IMR-90 (cell line): Measurements from ENCODE around the gene LEP. TPM values are rescaled to one million over a fixed set of nuclear protein-coding genes. Genes with fewer than 3 reads are reported as not detected.

ENCODE experiments used
- ATAC-seq: fragments of 200-7000 bp; cut with Tn5 transposase; 2 replicates; pipeline ENCODE4 v1.9.1; 2020; ENCODE audit warnings: low read depth, mild to moderate bottlenecking, moderate library complexity
- BruUV-seq: library from RNA; stranded (reverse); fragments of 400-500 nt; replicated peaks from 2 replicates; lab custom pipeline; 2021; lab: Mats Ljungman, UMichigan
- CTCF ChIA-PET: fragments of 300-600 bp; formaldehyde crosslinking; extraction: SDS; loops from one replicate; lab custom pipeline; 2021; ENCODE audit warnings: antibody characterized with exemption; lab: Yijun Ruan, JAX
- POLR2A ChIA-PET: fragments of 300-600 bp; sonication (Branson Sonifier 250); formaldehyde crosslinking; loops from one replicate; lab custom pipeline; 2022; ENCODE audit warnings: antibody characterized with exemption; ENCODE audit not compliant: unreplicated experiment; lab: Charles Lee
- DNase-seq: peaks from one replicate; pipeline ENCODE4 v3.0.0; 2013
- H2AFZ ChIP-seq: replicated peaks from 2 replicates; pipeline ENCODE3; 2013; ENCODE audit warnings: low read length, mild to moderate bottlenecking; ENCODE audit not compliant: poor library complexity
- H2AK5ac ChIP-seq: 2 replicates; pipeline ENCODE4 v1.6.1; 2013; ENCODE audit warnings: low read depth, low read length, inconsistent platforms
- H2AK9ac ChIP-seq: replicated peaks from 2 replicates; pipeline ENCODE3; 2013; ENCODE audit warnings: mild to moderate bottlenecking, low read depth, low read length, moderate library complexity; ENCODE audit not compliant: poor library complexity
- H2BK120ac ChIP-seq: 2 replicates; pipeline ENCODE4 v1.6.1; 2013; ENCODE audit warnings: low read depth, low read length, inconsistent platforms
- H2BK15ac ChIP-seq: 3 replicates; pipeline ENCODE4 v1.6.1; 2013; ENCODE audit warnings: low read depth, low read length, inconsistent platforms
- H2BK20ac ChIP-seq: 2 replicates; pipeline ENCODE4 v1.6.1; 2013; ENCODE audit warnings: low read depth, mild to moderate bottlenecking, inconsistent platforms, low read length, moderate library complexity
- H2BK5ac ChIP-seq: 2 replicates; pipeline ENCODE4 v1.6.1; 2013; ENCODE audit warnings: mild to moderate bottlenecking, low read depth, low read length, inconsistent platforms; ENCODE audit not compliant: poor library complexity, severe bottlenecking
- H3K14ac ChIP-seq: replicated peaks from 2 replicates; pipeline ENCODE4 v1.6.1; 2013; ENCODE audit warnings: low read depth, low read length, inconsistent platforms
- H3K18ac ChIP-seq: 2 replicates; pipeline ENCODE4 v1.6.1; 2013; ENCODE audit warnings: low read depth, low read length, control low read depth
- H3K23ac ChIP-seq: 2 replicates; pipeline ENCODE4 v1.6.1; 2013; ENCODE audit warnings: low read depth, low read length, inconsistent platforms
- H3K27ac ChIP-seq: 2 replicates; pipeline ENCODE4 v1.5.1; 2013; ENCODE audit warnings: mild to moderate bottlenecking, control low read depth, low read length; ENCODE audit not compliant: insufficient read depth
- H3K27me3 ChIP-seq: 2 replicates; pipeline ENCODE4 v1.6.1; 2013; ENCODE audit warnings: low read length; ENCODE audit not compliant: control insufficient read depth, insufficient read depth
- H3K36me3 ChIP-seq: 2 replicates; pipeline ENCODE4 v1.6.1; 2013; ENCODE audit warnings: low read length, mixed read lengths; ENCODE audit not compliant: control insufficient read depth, insufficient read depth
- H3K4ac ChIP-seq: 2 replicates; pipeline ENCODE4 v1.6.1; 2013; ENCODE audit warnings: low read depth, low read length, inconsistent platforms
- H3K4me1 ChIP-seq: 2 replicates; pipeline ENCODE4 v1.6.1; 2013; ENCODE audit warnings: low read length, mixed read lengths; ENCODE audit not compliant: control insufficient read depth, insufficient read depth
- H3K4me2 ChIP-seq: 2 replicates; pipeline ENCODE4 v1.6.1; 2013; ENCODE audit warnings: low read depth, mild to moderate bottlenecking, control low read depth, low read length, moderate library complexity
- H3K4me3 ChIP-seq: 2 replicates; pipeline ENCODE4 v1.5.1; 2013; ENCODE audit warnings: low read depth, mild to moderate bottlenecking, control low read depth, low read length, moderate library complexity; ENCODE audit not compliant: insufficient read depth
- H3K56ac ChIP-seq: 2 replicates; pipeline ENCODE4 v1.6.1; 2013; ENCODE audit warnings: low read length, inconsistent platforms; ENCODE audit not compliant: insufficient read depth; ENCODE audit errors: extremely low read depth
- H3K79me1 ChIP-seq, 2 experiments: 2 replicates each; pipeline ENCODE4 v1.6.1; 2013; ENCODE audit warnings: low read length in 2 of 2, inconsistent platforms in 1 of 2, low read depth in 1 of 2
- H3K9ac ChIP-seq: 2 replicates; pipeline ENCODE4 v1.6.1; 2013; ENCODE audit warnings: low read depth, low read length, control low read depth
- H3K9me1 ChIP-seq: 2 replicates; pipeline ENCODE4 v1.6.1; 2013; ENCODE audit warnings: low read length, inconsistent platforms; ENCODE audit not compliant: insufficient read depth
- H3K9me3 ChIP-seq: 2 replicates; pipeline ENCODE4 v1.6.1; 2013; ENCODE audit warnings: low read length; ENCODE audit not compliant: control insufficient read depth, insufficient read depth
- H4K20me1 ChIP-seq: 2 replicates; pipeline ENCODE4 v1.6.1; 2013; ENCODE audit warnings: low read length, inconsistent platforms; ENCODE audit not compliant: insufficient read depth
- H4K5ac ChIP-seq: 2 replicates; pipeline ENCODE4 v1.6.1; 2013; ENCODE audit warnings: mild to moderate bottlenecking, low read depth, low read length, control low read depth
- H4K8ac ChIP-seq, 2 experiments: 2 replicates each; pipeline ENCODE4 v1.6.1; 2013; ENCODE audit warnings: low read depth in 2 of 2, low read length in 2 of 2, control low read depth in 1 of 2, inconsistent platforms in 1 of 2
- H4K91ac ChIP-seq: 2 replicates; pipeline ENCODE4 v1.6.1; 2013; ENCODE audit warnings: low read depth, low read length, inconsistent platforms; ENCODE audit not compliant: insufficient read depth
- BHLHE40 ChIP-seq: fragments of 150-350 bp; IDR thresholded peaks from 2 replicates; pipeline ENCODE4 v1.6.1; 2016; ENCODE audit warnings: mild to moderate bottlenecking, low read depth, low read length
- CEBPB ChIP-seq: IDR thresholded peaks from 2 replicates; pipeline ENCODE4 v1.6.1; 2012; ENCODE audit warnings: low read depth, low read length, improper control_type of control experiment
- CHD1 ChIP-seq: IDR thresholded peaks from 2 replicates; pipeline ENCODE4 v1.6.1; 2012; ENCODE audit warnings: low read depth, low read length, improper control_type of control experiment
- CTCF ChIP-seq: conservative IDR thresholded peaks from 2 replicates; pipeline ENCODE4 v1.5.1; 2012; ENCODE audit warnings: mild to moderate bottlenecking, low read depth, low read length, improper control_type of control experiment
- ELK1 ChIP-seq: fragments of 150-350 bp; IDR thresholded peaks from 2 replicates; pipeline ENCODE4 v1.6.1; 2016; ENCODE audit warnings: low read depth, mild to moderate bottlenecking, low read length, moderate library complexity, borderline replicate concordance
- FOS ChIP-seq: fragments of 150-350 bp; IDR thresholded peaks from 2 replicates; pipeline ENCODE4 v1.6.1; 2016; ENCODE audit warnings: low read depth, low read length
- MAFK ChIP-seq: IDR thresholded peaks from 2 replicates; pipeline ENCODE4 v1.6.1; 2012; ENCODE audit warnings: low read depth, low read length, improper control_type of control experiment
- MAZ ChIP-seq: IDR thresholded peaks from 2 replicates; pipeline ENCODE4 v1.6.1; 2012; ENCODE audit warnings: low read depth, mild to moderate bottlenecking, low read length, improper control_type of control experiment, moderate library complexity, borderline replicate concordance
- MXI1 ChIP-seq: IDR thresholded peaks from 2 replicates; pipeline ENCODE4 v1.6.1; 2012; ENCODE audit warnings: low read depth, mild to moderate bottlenecking, low read length, moderate library complexity, borderline replicate concordance
- NFE2L2 ChIP-seq: fragments of 150-350 bp; IDR thresholded peaks from 2 replicates; pipeline ENCODE4 v1.6.1; 2016; ENCODE audit warnings: low read depth, mild to moderate bottlenecking, low read length
- POLR2A ChIP-seq: IDR thresholded peaks from 2 replicates; pipeline ENCODE4 v1.6.1; 2012; ENCODE audit warnings: mild to moderate bottlenecking, low read depth, low read length
- RAD21 ChIP-seq: IDR thresholded peaks from 2 replicates; pipeline ENCODE4 v1.6.1; 2012; ENCODE audit warnings: low read length, improper control_type of control experiment
- RCOR1 ChIP-seq: IDR thresholded peaks from 2 replicates; pipeline ENCODE4 v1.6.1; 2012; ENCODE audit warnings: mild to moderate bottlenecking, low read length, improper control_type of control experiment; ENCODE audit not compliant: insufficient replicate concordance
- RFX5 ChIP-seq: IDR thresholded peaks from 2 replicates; pipeline ENCODE4 v1.8.0; 2012; ENCODE audit warnings: low read depth, mild to moderate bottlenecking, low read length, moderate library complexity
- SMC3 ChIP-seq: fragments of 150-350 bp; IDR thresholded peaks from 2 replicates; pipeline ENCODE4 v1.6.1; 2016; ENCODE audit warnings: low read depth, mild to moderate bottlenecking, antibody characterized with exemption, low read length, moderate library complexity
- USF2 ChIP-seq: fragments of 150-350 bp; IDR thresholded peaks from 2 replicates; pipeline ENCODE4 v1.6.1; 2017; ENCODE audit warnings: mild to moderate bottlenecking, antibody characterized with exemption, low read length, low read depth
- WGBS, 2 experiments: methylation state at CpG; one replicate each; pipeline versions ENCODE4 v1.1.5 to v1.1.7; 2013; ENCODE audit warnings: missing lambda C conversion rate in 2 of 2; ENCODE audit not compliant: insufficient read length in 1 of 2; ENCODE audit errors: extremely low coverage in 2 of 2; 5-methylcytosine and 5-hydroxymethylcytosine counted together
- dilution Hi-C: fragments of 300-500 bp; cut with HindIII; formaldehyde crosslinking; loops from one replicate; pipeline ENCODE4 v1.14.3; 2018; ENCODE audit warnings: low sequenced_read_pairs; ENCODE audit not compliant: unreplicated experiment
- in situ Hi-C: fragments of 300-500 bp; cut with MboI; formaldehyde crosslinking; loops from 3 replicates; pipeline ENCODE4 v1.14.3; 2019; ENCODE audit warnings: low sequenced_read_pairs, inconsistent platforms, mixed read lengths
- intact Hi-C: fragments of 100-400 bp; cut with micrococcal nuclease; formaldehyde crosslinking; loops from 2 replicates; pipeline ENCODE4 v1.10.0; 2022
- polyA plus RNA-seq, 3 experiments: library from polyadenylated mRNA; depleted of rRNA; stranded (reverse); fragments of >200 nt; gene quantifications; 2 replicates each; pipeline ENCODE4 v1.2.3, GENCODE V29; 2012; ENCODE audit warnings: low replicate concordance in 1 of 3
- total RNA-seq: library from RNA; depleted of rRNA; stranded (reverse); fragments of >200 nt; gene quantifications from 2 replicates; pipeline ENCODE4 v1.2.3, GENCODE V29; 2012

LEP gene
- total and polyA plus RNA-seq, 2 of the 4 experiments (the other 2 are of a cell fraction), result not detected

GRCh38 chr7:128278366-128278765 is 37.3 kb downstream of the LEP start:
- Histone ChIP-seq H2BK20ac (no peak overlapping the region), H3K4ac (no peak overlapping the region), H3K56ac (no peak overlapping the region), H2BK5ac (no peak overlapping the region), H4K5ac (no peak overlapping the region), H4K91ac (no peak overlapping the region), H3K27me3 (peaks cover 29% of the 10 kb centered on the region), H3K27ac (no peak overlapping the region), H3K4me1 (no peaks in the 10 kb centered on the region), H3K9me1 (no peaks in the 10 kb centered on the region; the same call in 1 of the 2 replicates), H2AK9ac (no peak overlapping the region), H4K8ac (no peak overlapping the region), H3K79me1 (no peaks in the 10 kb centered on the region), H3K9me3 (peaks cover 13% of the 10 kb centered on the region), H3K18ac (no peak overlapping the region), H2BK15ac (no peak overlapping the region), H2BK120ac (no peak overlapping the region), H4K20me1 (no peaks in the 10 kb centered on the region), H3K9ac (no peak overlapping the region), H2AFZ (no peak overlapping the region), H2AK5ac (no peak overlapping the region), H3K23ac (no peak overlapping the region), H3K4me2 (no peak overlapping the region), H3K4me3 (no peak overlapping the region), H3K36me3 (no peaks in the 10 kb centered on the region), H3K14ac (no peak overlapping the region)
- in situ Hi-C loops (no loop called here), intact Hi-C loops (no loop called here), dilution Hi-C loops (no loop called here)
- TF ChIP-seq SMC3, result no peak
- no peak for TF ChIP-seq MAFK
- TF ChIP-seq RFX5, result no peak
- no peak for TF ChIP-seq MXI1
- TF ChIP-seq MAZ, result no peak
- no peak for TF ChIP-seq USF2
- TF ChIP-seq CEBPB, result no peak
- no peak for TF ChIP-seq BHLHE40
- no peak for TF ChIP-seq FOS
- no peak for TF ChIP-seq CHD1
- TF ChIP-seq ELK1, result no peak
- TF ChIP-seq POLR2A, result no peak
- no peak for TF ChIP-seq RCOR1
- TF ChIP-seq CTCF, result no peak
- TF ChIP-seq NFE2L2, result no peak
- TF ChIP-seq RAD21, result no peak
- ATAC-seq, result no peak
- no TSS peak for BruUV-seq
- no CpG with 5 or more reads among the region's 1 CpG for WGBS, 2 experiments
- DNase-seq, result no peak
- CTCF ChIA-PET, result no interaction called here
- POLR2A ChIA-PET, result no interaction called here
